GM21737 (cell line): ENCODE results near the gene CRTC3.

ENCODE experiments used
- ATAC-seq: cut with Tn5 transposase; IDR thresholded peaks from one replicate; pipeline ENCODE4 v1.9.1; 2021; ENCODE audit warnings: mild to moderate bottlenecking, moderate library complexity; ENCODE audit not compliant: unreplicated experiment

Gene CRTC3

GRCh38 chr15:90691369-90691768, 161.6 kb downstream of the CRTC3 start:
- no peak for ATAC-seq

DNA sequence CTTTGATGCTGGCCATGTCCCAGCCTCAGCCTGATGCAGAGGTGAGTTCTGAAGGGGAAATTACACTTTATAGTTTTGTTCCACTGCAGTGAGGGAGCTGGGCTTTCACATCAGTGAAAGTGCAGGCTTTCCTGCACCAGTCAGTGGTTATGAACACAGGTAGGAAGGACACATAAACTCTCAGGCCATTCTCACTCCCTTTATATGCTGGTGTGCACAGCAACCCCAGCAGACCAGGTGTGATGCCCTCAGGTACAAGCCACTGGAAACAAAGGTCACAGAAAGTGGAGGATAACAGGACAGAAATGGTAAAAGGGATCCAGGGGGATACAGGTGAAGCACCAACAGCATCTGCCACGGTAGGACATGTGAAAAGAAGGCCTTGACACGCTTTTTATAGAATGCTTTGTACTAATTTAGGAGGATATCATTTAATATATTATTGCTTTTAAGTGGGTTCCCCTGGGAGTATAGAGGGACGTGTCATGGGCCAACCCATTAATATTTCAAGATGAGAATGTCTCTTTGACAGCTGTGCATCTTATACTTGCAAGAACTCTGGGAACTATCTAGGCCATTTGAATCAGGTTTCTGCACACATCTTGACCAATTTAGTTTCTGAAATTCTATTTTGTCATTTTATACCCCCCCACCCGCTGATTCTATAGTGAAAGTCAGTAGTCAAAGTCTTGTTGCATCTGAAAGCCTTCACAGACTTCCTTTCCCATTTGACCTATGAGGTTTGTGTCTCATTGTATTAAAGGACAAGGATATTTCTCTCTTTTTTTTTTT, 162.5 kb downstream of the CRTC3 start:
- ATAC-seq = peak; percentile 75
